ENCODE results near the gene CC2D2A. TPM values are rescaled to one million over a fixed set of nuclear protein-coding genes. Genes with fewer than 3 reads are reported as not detected.

CC2D2A gene
- total and polyA plus RNA-seq, 2 of the 13 experiments (the other 11 are each of a cell fraction or from before 2014, with no cell fraction given): 4.2 to 7.2 TPM

GRCh38 chr4:15458616-15459015, 11.1 kb upstream of the CC2D2A start:
- WGBS (ENCODE audit: low lambda C conversion rate): 0% methylated on average over 2 of the region's 2 CpGs
- in situ Hi-C loops (cut with HindIII; ENCODE audit: extremely low pct_ligation_motif_present, low pct_unique_long_range_greater_than_20kb): loop anchor here (5.0 kb wide), 1 partner anchor 221 kb away; no protein-coding TSS in a partner anchor
- DNase-seq (ENCODE audit: low spot score) (no peak), ATAC-seq (no peak), FAIRE-seq (no peak)
- Histone ChIP-seq H3K4me2 (ENCODE audit: low read depth, low read length) (no peak overlapping the region), H3K9me3 (ENCODE audit: low read length) (no peaks in the 10 kb centered on the region), H2AFZ (ENCODE audit: low read length) (no peak overlapping the region), H3K9ac (ENCODE audit: insufficient read depth, low read depth, low read length) (no peak overlapping the region), H3K27me3 (ENCODE audit: control insufficient read depth in 1 of 2, insufficient read depth in 2 of 2, low read length in 2 of 2) (no peaks in the 10 kb centered on the region), H3K36me3 (replicated peaks in 1 of 2; ENCODE audit: control insufficient read depth in 1 of 2, insufficient read depth in 2 of 2, low read length in 2 of 2) (no peaks in the 10 kb centered on the region), H3K27ac (ENCODE audit: extremely low read length, insufficient read depth, low read length) (no peak overlapping the region), H3K4me1 (ENCODE audit: insufficient read depth, low read length) (no peaks in the 10 kb centered on the region), H3K79me2 (ENCODE audit: insufficient read depth, low read length) (no peaks in the 10 kb centered on the region), H4K20me1 (ENCODE audit: insufficient read depth, low read length) (no peaks in the 10 kb centered on the region), H3K4me3 (replicated peaks in 1 of 3; ENCODE audit: insufficient read depth in 1 of 3, low read depth in 2 of 3, low read length in 3 of 3) (no peak overlapping the region)
- BruUV-seq (replicated peaks): no TSS peak
- TF ChIP-seq CHD4 (IDR thresholded peaks at IDR 0.05; ENCODE audit: borderline replicate concordance, low read length) (no peak), ZNF761 (CRISPR knock-in tag; conservative IDR thresholded peaks at IDR 0.05) (no peak)
- POLR2A ChIA-PET: no interaction called here
- CTCF ChIA-PET (ENCODE audit: low intra/inter-chr PET ratio, low total read pairs): no interaction called here
- intact Hi-C loops (cut with micrococcal nuclease; ENCODE audit: unreplicated experiment): no loop called here

GRCh38 chr4:15459706-15460105, 10.0 kb upstream of the CC2D2A start:
- H3K9me3 ChIP-seq (ENCODE audit: low read length): no peaks in the 10 kb centered on the region
- ChIA-PET POLR2A (no interaction called here), CTCF (ENCODE audit: low intra/inter-chr PET ratio, low total read pairs) (no interaction called here)
- H3K4me1 ChIP-seq (ENCODE audit: insufficient read depth, low read length): no peaks in the 10 kb centered on the region
- no peak overlapping the region for H3K27ac ChIP-seq (ENCODE audit: extremely low read length, insufficient read depth, low read length)
- BruUV-seq (replicated peaks): no TSS peak
- H3K4me3 ChIP-seq (replicated peaks in 1 of 3; ENCODE audit: insufficient read depth in 1 of 3, low read depth in 2 of 3, low read length in 3 of 3): no peak overlapping the region
- H3K79me2 ChIP-seq (ENCODE audit: insufficient read depth, low read length): no peaks in the 10 kb centered on the region
- in situ Hi-C loops (cut with HindIII; ENCODE audit: extremely low pct_ligation_motif_present, low pct_unique_long_range_greater_than_20kb) (loop anchor here (5.0 kb wide), 1 partner anchor 222 kb away; no protein-coding TSS in a partner anchor), intact Hi-C loops (cut with micrococcal nuclease; ENCODE audit: unreplicated experiment) (no loop called here)
- H2AFZ ChIP-seq (ENCODE audit: low read length): no peak overlapping the region
- ATAC-seq (no peak), DNase-seq (ENCODE audit: low spot score) (no peak), FAIRE-seq (no peak)
- H3K4me2 ChIP-seq (ENCODE audit: low read depth, low read length): no peak overlapping the region
- no peaks in the 10 kb centered on the region for H3K36me3 ChIP-seq (replicated peaks in 1 of 2; ENCODE audit: control insufficient read depth in 1 of 2, insufficient read depth in 2 of 2, low read length in 2 of 2)
- H3K9ac ChIP-seq (ENCODE audit: insufficient read depth, low read depth, low read length): no peak overlapping the region
- H3K27me3 ChIP-seq (ENCODE audit: control insufficient read depth in 1 of 2, insufficient read depth in 2 of 2, low read length in 2 of 2): no peaks in the 10 kb centered on the region
- H4K20me1 ChIP-seq (ENCODE audit: insufficient read depth, low read length): no peaks in the 10 kb centered on the region
- TF ChIP-seq NAIF1 (CRISPR knock-in tag; IDR thresholded peaks at IDR 0.05; ENCODE audit: borderline replicate concordance) (no peak), ZNF546 (CRISPR knock-in tag; conservative IDR thresholded peaks at IDR 0.05) (no peak), SKI (IDR thresholded peaks at IDR 0.05; ENCODE audit: partially characterized antibody) (no peak), KDM1A (CRISPR knock-in tag; IDR thresholded peaks at IDR 0.05) (no peak)
- TF ChIP-seq, protein P1, sequence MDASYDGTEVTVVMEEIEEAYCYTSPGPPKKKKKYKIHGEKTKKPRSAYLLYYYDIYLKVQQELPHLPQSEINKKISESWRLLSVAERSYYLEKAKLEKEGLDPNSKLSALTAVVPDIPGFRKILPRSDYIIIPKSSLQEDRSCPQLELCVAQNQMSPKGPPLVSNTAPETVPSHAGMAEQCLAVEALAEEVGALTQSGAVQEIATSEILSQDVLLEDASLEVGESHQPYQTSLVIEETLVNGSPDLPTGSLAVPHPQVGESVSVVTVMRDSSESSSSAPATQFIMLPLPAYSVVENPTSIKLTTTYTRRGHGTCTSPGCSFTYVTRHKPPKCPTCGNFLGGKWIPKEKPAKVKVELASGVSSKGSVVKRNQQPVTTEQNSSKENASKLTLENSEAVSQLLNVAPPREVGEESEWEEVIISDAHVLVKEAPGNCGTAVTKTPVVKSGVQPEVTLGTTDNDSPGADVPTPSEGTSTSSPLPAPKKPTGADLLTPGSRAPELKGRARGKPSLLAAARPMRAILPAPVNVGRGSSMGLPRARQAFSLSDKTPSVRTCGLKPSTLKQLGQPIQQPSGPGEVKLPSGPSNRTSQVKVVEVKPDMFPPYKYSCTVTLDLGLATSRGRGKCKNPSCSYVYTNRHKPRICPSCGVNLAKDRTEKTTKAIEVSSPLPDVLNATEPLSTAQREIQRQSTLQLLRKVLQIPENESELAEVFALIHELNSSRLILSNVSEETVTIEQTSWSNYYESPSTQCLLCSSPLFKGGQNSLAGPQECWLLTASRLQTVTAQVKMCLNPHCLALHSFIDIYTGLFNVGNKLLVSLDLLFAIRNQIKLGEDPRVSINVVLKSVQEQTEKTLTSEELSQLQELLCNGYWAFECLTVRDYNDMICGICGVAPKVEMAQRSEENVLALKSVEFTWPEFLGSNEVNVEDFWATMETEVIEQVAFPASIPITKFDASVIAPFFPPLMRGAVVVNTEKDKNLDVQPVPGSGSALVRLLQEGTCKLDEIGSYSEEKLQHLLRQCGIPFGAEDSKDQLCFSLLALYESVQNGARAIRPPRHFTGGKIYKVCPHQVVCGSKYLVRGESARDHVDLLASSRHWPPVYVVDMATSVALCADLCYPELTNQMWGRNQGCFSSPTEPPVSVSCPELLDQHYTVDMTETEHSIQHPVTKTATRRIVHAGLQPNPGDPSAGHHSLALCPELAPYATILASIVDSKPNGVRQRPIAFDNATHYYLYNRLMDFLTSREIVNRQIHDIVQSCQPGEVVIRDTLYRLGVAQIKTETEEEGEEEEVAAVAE (CRISPR knock-in tag; IDR thresholded peaks at IDR 0.05; ENCODE audit: borderline replicate concordance): no peak
- TF ChIP-seq, protein P2, sequence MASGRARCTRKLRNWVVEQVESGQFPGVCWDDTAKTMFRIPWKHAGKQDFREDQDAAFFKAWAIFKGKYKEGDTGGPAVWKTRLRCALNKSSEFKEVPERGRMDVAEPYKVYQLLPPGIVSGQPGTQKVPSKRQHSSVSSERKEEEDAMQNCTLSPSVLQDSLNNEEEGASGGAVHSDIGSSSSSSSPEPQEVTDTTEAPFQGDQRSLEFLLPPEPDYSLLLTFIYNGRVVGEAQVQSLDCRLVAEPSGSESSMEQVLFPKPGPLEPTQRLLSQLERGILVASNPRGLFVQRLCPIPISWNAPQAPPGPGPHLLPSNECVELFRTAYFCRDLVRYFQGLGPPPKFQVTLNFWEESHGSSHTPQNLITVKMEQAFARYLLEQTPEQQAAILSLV (CRISPR knock-in tag; IDR thresholded peaks at IDR 0.05; ENCODE audit: borderline replicate concordance): no peak
